GM19395 (cell line): ENCODE results near the gene FSTL4.

ENCODE experiments used
- ATAC-seq: cut with Tn5 transposase; IDR thresholded peaks from one replicate; pipeline ENCODE4 v1.9.1; 2021; ENCODE audit warnings: mild to moderate bottlenecking, moderate library complexity; ENCODE audit not compliant: unreplicated experiment

The FSTL4 gene

DNA sequence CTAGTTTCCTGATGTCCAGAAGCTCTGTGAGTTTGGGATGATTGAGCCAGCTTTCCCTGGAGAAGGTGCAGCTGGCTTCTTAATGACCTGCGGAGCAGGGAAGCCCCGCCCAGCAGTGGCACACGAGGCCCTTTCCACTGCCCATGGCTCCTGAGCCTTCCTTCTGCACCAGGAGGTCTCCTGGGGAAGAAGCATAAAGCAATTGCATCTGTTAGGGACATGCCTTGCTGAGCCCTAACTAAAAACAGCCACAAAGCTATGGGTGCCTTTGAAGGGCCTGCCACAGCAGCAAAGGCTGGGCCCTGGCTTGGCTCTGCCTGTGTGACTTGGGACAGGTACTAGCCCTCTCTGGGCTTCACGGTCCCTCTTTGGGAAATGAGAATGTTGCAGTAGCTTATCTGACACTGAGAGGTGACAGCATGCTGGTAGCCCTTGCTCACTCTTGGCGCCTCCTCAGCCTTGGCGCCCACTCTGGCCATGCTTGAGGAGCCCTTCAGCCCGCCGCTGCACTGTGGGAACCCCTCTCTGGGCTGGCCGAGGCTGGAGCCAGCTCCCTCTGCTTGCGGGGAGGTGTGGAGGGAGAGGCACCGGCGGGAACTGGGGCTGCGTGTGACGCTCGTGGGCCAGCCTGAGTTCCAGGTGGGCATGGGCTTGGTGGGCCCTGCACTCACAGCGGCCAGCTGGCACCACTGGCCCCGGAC, 218.4 kb downstream of the FSTL4 start:
- no peak for ATAC-seq

DNA sequence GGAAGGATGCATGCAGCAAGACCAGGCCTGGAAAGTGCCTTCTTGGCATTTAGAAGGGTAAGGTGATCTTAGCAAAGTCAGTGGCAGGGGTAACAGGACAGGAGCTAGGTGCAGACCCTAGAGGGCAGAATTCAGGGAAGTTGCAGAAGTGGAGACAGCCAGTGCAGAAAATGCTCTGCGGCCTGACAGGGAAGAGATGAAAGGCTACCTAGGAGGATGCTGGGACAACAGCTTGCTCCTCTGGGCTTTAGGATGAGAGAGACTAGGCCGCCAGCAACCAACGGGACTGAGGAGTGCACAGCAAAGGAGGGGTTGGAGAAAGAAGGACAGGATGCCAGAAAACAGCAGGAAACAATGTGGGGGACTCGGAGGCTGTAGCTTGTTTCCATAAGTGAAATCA, 219.9 kb downstream of the FSTL4 start:
- no peak for ATAC-seq

DNA sequence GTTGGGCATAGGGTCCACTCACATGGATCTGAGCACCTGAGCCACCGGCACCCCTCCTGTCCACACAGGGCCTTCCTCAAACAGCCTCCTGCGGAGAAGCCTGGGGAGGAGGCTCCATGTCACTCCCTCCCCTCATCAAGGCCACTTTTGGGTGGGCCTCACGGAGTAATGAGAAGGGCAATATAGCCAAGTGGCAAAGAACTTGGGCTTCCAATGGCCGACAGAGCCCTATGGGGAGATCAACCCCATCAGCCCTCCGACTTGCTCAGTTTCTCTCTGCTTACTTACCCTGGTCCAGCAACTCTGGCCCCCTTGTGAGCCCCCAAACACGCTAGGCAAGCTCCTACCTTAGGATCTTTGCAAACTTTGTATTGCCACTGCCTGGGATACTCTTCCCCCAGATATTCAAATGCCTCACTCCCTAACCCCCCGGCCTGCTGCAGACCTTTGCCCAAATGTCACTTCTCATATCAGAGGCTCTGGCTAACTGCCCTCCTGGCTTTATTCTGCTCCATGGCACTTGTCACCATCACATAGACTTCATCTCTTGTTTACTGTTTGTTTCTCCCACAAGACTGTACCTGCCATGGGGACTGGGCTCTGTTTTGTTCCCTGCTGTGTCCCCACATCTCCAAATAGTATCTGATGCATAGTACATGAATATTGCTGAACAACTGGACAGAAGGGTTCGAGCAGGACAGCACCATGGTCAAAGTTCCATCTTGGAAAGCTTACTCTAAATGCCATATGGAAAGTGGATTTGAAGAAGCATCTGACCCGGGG, 220.8 kb downstream of the FSTL4 start:
- no peak for ATAC-seq

DNA sequence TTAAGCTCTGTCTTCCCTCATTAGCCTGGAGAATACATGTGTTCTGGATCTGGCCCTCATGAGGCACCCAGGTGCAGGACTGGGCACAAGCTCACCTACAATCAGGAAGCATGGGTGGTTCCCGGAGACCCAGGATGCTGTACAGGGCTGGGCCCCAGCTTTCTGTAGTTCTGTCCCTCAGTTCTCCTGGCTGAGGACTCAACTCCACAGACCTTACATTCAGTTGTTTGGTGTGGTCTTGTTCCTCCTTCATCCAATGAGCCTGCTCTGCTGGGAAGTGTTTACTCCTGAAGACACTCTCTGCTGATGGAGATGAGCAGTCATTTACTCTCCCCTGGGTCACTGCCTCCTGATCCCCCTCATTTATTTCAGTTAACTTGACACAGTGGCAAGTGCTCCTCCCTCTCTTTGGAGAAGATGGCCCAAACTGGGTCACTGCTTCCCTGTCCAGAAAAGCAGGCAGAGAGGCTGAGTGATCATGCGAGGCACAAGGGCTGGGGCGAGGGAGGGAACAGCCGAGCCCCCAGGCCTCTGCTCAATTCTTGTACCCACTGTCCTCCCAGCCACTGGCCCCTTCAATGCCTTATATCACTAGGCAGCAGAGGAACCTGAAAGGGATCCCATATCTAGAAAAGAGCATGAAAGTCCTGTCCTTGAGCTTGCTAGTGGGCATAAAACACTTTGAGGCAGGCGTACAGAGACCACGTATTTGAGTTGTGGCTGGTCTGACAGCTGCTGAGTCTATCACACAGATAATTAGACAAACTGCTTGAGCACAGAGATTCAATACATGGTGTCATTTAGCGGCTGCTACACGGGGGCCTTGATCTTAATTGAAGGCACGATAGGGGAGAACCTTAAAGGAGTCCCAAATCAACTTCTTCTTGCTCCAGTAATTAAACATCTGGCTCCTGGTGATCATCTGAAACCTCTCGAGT, 221.7 kb downstream of the FSTL4 start:
- no peak for ATAC-seq

DNA sequence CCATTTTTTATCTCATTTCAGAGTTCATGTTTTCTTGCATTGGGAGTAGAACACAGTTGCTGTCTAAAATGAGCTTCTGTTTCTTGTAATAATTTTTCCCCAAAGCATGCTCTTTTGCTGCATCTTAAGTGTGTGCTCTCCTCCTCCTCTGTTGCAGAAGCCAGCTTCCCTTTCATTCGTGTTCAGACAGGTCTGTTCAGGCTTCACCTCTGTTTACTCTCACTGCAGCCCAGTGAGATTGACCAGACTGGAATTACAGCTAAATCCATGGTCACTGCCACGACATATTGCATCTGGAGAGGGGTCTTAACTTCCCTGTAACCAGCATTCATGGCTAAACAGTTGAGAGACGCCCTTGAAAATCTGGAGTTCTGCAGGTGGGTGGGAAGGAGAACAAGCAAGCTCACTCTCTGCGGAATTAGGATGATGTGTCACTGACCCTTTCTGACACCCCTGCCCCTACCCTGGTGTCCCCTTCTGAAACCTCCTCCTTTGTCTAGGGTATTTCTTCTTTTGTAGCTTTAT, 223.2 kb downstream of the FSTL4 start:
- ATAC-seq, result no peak

DNA sequence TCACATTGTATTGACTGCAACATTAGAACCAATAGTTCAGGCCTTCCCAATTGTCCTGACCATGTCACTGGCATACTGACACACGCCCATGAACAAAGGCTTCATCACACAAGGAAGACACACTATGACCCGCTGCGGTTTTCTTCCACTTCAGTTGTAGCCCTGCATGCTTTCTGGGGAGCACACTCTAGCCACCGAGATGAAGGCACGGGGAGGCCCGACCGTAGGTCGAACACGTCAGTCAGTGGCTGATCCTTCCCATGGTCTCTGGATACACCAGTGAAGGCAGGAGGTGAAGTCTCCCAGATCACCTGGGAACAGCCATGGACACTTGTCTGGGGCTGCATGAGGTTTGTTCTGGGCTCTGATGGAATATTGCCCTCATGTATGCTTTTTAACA, 224.7 kb downstream of the FSTL4 start:
- ATAC-seq, result no peak

DNA sequence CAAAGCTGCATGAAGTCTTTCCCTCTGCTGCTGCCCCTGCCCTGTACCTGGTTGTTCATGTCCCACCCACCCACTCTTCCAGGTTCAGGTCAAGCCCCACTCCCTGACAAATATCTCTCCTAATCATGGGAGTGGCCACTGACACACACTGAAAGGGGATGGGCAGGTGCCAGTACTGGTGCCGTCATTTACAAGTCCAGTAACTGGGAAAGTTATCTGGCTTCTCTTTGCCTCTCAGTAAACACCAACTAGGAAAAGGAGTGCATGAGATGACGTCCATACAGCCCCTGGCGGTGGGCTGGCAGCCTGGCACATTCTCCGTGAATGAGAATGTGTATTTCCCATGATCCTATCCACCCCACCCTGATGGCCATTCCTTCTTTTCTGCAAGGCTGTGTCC, 225.2 kb downstream of the FSTL4 start:
- ATAC-seq, result no peak

DNA sequence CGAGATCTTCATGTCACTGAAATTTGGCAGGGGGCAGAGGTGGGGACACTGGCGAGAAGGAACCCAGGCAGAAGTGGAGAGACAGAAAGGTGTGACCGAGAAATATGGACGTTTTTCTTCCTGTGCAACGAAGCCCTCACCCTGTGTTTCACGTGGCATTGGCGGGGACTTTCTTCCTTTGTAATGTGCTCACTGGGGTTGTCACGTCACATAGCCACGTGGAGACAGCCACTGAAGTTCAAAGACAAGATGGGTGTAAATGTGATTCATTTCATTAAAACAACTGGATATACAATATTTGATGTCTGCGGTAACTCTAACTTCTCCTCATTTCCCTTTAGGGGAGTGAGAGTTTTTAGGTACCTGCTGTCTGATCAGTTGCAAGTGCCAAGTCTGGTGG, 225.7 kb downstream of the FSTL4 start:
- ATAC-seq, result no peak

DNA sequence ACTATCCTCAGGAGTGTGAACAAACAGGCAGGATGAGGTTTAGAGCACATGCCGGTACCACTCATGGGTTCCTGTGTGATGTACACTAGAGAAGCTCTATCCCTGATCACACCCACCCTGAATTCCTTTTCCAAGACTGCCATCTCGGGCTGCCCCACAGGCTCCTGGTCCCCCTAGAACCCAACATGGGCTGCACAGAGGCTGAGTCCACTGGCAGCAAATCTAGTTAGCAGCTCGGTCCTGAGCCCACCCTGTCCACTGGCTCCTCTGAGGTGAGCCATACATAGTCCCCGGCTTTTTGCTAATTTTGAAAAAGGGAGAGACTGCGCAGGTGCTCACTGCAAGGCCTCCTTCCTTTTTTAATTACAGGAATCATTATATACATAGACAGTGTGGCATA, 227.0 kb downstream of the FSTL4 start:
- ATAC-seq, result no peak

DNA sequence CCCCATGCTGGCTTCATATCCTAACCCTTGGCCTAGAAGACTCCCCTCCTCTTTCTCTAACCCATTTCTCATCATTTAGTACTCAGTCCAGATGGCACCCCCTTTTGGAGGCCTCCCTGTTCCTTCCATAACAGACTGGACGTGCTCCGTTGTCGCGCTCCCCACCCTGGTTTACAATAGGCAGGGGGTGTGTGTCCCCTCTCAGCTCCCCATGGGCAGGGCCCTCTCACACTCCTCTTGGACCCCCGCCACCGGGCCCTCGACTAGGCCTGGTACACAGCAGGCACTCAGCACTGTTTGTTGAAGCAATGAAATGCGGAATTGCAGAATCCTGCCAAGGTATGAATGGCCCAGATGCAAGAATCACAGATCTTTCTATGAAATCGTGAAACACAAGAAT, 227.4 kb downstream of the FSTL4 start:
- ATAC-seq, result no peak

DNA sequence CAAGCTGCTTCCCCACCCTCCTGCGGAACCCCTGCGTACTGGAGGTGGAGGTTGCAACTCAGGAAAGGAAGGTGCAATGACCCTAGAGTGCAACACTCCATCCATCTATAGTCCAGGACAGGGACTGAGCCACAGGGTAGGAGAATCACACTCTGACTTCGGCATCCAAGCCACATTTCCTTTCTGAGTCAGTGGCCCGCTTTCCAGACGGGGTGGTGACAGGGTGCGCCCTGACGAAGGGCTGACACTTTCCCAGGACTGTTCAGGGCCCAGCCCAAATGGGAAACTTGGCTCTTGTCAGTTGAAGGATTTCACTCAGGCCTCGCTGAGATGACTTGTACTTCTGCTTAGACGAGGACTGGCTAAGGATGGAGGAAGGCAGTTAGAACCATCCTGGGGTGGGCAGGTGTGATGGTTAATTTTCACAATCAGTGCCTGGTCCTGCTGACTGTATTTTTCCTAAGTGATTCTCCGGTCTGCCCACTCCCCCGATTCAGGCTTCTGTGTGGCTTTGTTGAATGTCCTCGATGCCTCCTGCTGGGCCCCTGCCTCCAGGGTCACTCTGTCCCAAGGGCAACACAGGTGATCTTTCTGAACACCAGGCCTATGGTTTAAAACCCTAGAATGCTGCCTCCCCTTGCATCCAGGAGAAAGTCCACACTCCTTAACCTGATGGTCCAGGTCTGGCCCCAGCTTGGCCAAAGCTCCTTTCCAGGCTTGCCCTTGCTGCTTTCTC, 228.1 kb downstream of the FSTL4 start:
- ATAC-seq, result no peak

DNA sequence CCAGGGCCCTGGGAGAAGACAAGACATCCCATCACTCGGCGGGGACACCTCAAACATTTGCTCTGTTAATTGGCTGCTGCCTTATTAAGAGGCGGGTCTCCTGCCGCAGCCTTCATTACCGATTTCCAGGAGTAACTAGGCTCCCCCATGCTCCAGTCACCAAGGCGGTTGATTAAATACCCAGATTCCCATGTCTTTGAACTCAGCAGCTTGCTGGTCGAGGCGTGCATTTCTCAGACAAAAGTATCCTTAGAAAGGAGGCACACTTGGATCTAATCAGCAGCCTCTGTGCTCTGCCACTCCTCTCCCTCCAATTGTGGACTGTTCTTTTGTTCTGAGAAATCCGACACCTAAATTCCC, 228.8 kb downstream of the FSTL4 start:
- no peak for ATAC-seq

DNA sequence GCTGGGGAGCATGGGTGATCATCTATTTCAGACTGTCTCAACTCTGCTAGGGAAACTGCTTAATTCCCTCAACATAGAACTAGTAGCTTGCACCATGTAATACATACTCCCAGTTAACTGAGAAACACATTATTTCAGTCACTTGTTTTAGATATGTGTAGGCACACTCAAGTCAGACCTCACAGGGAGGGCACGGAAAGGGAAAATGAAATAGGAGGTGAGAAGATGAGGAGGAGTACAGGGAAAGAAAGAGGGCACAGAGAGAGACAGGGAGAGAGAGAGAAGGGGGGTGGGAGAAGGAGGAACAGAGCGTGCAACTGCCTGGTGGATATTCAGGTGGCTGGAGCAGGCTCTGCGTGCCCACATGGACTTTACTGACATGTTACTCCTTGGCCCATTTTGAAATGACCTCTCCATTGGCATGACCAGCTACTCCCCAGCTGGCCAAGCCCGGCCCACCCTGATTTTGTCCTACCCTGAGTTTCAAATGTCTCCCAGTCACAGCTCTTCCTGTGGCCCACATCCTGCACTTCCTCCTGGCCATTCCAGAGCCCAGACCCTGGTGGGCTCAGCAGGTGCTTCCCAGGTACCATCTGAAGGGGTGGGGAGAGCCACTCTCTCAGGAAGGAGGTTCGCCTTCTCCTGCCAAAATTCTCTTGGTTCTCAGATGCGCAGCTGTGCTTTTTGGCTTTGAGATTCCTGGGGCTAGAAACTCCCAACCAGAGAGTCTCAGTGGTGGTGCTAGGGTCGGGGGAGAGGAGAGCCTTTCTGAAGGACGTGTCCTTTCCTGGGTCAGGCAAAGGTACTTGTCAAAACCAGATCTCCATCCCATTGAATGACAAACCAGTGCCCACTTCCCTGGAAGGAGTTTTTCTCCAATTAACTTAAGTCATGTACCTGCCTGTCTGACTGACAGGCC, 229.4 kb downstream of the FSTL4 start:
- no peak for ATAC-seq

DNA sequence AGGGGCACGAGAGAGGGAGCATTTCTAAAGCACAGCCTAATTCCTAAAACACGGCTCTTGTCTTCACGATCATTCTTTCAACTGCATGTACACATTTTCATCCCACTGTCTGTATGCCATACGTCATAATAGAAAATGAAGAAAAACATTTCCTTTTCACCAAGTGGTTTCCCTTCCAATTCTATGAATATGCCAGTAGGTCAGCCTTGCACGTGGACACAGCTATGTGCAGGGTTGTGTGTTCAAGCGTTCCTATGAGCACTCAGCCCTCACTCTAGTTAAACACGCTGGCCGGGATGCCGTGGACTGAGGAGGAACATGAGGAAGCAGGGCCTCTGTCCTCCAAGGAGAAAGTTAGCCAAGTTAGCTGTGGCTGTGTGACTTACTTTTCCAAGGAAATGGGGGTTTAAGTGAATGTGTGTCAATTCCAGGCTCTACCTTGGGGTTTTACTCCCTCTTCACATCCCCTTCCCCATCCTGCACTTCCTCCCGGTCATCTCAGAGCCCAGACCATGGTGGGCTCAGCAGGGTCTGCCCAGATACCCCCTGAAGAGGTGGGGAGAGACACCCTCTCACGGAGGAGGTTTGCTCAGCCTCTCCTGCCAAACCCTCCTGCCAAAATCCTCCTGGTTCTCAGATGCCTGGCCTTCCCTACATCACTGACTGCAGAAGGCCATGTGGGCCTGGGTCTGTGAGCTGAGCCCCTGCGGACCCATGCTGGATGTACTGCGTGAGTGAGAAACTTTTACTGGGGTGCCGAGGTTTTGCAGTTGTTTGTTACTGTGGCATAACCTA, 230.6 kb downstream of the FSTL4 start:
- ATAC-seq, result no peak

DNA sequence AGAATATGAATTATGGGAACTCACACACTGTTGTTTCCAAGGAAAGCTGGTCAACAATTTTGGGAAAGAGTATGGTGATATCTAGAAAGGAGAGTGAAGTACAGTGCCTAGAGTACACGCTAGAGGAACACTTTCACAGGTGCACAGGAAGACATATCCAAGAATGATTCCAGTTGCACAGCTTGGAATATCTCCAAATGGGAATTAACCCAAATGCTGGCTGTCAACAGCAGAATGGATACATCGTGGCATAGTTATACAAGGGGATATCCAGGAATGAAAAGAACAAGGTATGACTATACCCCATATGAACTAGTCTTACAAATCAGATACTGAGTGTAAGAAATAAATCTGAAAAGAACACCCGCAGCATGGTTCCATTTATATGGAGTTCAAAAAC, 231.3 kb downstream of the FSTL4 start:
- ATAC-seq, result no peak

DNA sequence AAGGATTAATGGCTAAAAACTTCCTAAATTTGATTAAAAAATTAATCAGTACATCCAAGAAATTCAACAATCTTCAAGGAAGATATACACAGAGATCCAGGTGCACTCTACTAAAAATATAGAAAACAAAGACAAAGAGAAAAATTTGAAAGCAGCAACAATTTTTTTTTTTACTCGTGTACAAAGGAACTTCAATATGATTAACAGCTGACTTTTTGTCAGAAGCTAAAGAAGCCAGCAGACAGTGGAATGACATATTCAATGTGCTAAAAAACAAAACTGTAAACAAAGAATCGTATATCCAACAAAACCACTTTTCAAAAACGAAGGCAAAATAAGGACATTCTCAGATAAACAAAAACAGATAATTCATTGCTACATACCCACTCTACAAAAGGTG, 234.6 kb downstream of the FSTL4 start:
- ATAC-seq, result no peak

DNA sequence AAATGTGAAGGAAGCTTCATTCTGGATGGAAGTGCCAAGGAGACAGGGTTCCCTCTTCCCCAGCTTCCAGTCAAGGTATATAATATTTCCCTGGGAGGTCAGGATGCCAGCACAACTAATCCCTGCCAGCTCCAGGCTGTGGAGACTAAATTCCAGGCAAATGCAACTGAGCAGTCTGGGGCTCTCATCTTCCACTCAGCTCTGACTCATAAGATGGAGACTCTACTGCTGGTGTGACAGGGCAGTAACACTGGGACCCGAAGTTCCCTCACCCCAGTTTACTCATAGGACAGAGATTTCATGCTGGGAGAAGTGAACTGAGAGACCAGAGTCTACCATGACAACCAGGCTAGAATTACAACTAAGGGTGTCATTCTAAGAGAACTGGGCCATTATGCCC, 235.4 kb downstream of the FSTL4 start:
- ATAC-seq, result no peak

DNA sequence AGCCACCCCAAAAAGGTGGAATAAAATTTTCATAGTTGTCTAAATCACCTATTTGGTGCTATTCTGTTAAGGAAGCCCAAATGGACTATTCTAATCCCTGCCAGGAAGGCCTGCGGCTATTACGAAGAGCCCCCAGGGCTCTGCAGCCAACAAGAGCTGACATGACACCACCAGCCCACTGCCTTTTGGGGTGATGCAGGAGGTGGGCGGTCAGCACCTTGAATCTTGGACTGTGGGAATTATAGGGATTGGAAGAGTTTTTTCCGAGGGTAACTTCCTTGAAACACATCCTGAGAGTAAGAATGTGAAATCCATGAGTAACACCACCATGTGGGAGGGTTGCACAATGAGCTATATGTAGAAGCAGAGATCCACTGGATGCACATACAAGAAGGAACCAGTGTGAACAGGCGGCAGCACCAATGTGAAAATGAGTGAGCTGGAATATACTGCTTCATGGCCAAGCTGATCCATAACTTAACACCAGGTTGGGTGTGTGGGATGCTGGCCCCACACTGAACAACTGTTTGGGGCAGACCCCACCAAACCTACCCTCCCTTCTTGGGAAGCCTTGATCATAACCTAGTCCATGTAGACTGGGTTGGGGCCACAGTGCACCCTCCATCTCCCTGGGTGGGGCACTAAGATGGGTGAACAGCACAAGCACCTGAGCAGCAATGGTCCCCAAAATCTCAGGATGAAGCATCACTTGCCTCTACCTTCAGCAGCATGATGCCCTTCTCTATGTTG, 239.0 kb downstream of the FSTL4 start:
- no peak for ATAC-seq
